Keratinocyte (primary cell): Measurements from ENCODE around the gene KLHL22. TPM values are rescaled to one million over a fixed set of nuclear protein-coding genes. Genes with fewer than 3 reads are reported as not detected.

Experiments used
- DNase-seq: peaks from one replicate; pipeline ENCODE4 v3.0.0-alpha.2; 2011; ENCODE audit warnings: low read depth, missing footprints, low spot score
- FAIRE-seq: peaks from 2 replicates; lab custom pipeline; 2011; peaks lifted over from hg19 to GRCh38; lab: Jason Lieb, UNC
- H2AFZ ChIP-seq: 2 replicates; pipeline ENCODE4 v1.6.0; 2012; ENCODE audit warnings: low read length, control low read depth, inconsistent platforms; ENCODE audit not compliant: control insufficient read depth
- H3K27ac ChIP-seq: 2 replicates; pipeline ENCODE4 v1.5.1; 2011; ENCODE audit warnings: low read length; ENCODE audit not compliant: control insufficient read depth, insufficient read depth
- H3K27me3 ChIP-seq: 3 replicates; pipeline ENCODE4 v1.6.0; 2011; ENCODE audit warnings: low read length; ENCODE audit not compliant: control insufficient read depth, insufficient read depth; ENCODE audit errors: extremely low read depth
- H3K36me3 ChIP-seq, 2 experiments: 2 replicates in 1 of 2; 3 replicates in 1 of 2; pipeline ENCODE4 v1.5.1; 2011; ENCODE audit warnings: low read length in 2 of 2, mild to moderate bottlenecking in 1 of 2; ENCODE audit not compliant: control insufficient read depth in 2 of 2, insufficient read depth in 2 of 2; ENCODE audit errors: extremely low read depth in 1 of 2
- H3K4me1 ChIP-seq: 3 replicates; pipeline ENCODE4 v1.5.1; 2011; ENCODE audit warnings: low read length; ENCODE audit not compliant: control insufficient read depth, insufficient read depth; ENCODE audit errors: extremely low read depth
- H3K4me2 ChIP-seq: 3 replicates; pipeline ENCODE4 v1.6.0; 2011; ENCODE audit warnings: low read depth, low read length; ENCODE audit not compliant: control insufficient read depth, insufficient read depth; ENCODE audit errors: extremely low read depth
- H3K4me3 ChIP-seq, 3 experiments: fragments of 200-600 bp in 1 of 3; sonication (generic) in 1 of 3; 2 replicates in 2 of 3; 3 replicates in 1 of 3; pipeline ENCODE4 v1.5.1; 2011 to 2016; ENCODE audit warnings: low read length in 3 of 3, mild to moderate bottlenecking in 3 of 3, control low read depth in 2 of 3, inconsistent platforms in 1 of 3, low read depth in 1 of 3, mixed read lengths in 1 of 3, mixed run types in 1 of 3, moderate library complexity in 1 of 3; ENCODE audit not compliant: control insufficient read depth in 2 of 3, insufficient read depth in 2 of 3; ENCODE audit errors: extremely low read depth in 1 of 3
- H3K79me2 ChIP-seq: 2 replicates; pipeline ENCODE4 v1.6.0; 2012; ENCODE audit warnings: low read length; ENCODE audit not compliant: control insufficient read depth, insufficient read depth
- H3K9ac ChIP-seq: 3 replicates; pipeline ENCODE4 v1.6.0; 2011; ENCODE audit warnings: low read length; ENCODE audit not compliant: control insufficient read depth, insufficient read depth; ENCODE audit errors: extremely low read depth
- H3K9me1 ChIP-seq: 3 replicates; pipeline ENCODE4 v1.6.0; 2011; ENCODE audit warnings: low read length; ENCODE audit not compliant: control insufficient read depth, insufficient read depth; ENCODE audit errors: extremely low read depth
- H3K9me3 ChIP-seq: 2 replicates; pipeline ENCODE4 v1.5.1; 2012; ENCODE audit warnings: low read depth, low read length; ENCODE audit not compliant: control insufficient read depth
- H4K20me1 ChIP-seq: 3 replicates; pipeline ENCODE4 v1.6.0; 2011; ENCODE audit warnings: low read length; ENCODE audit not compliant: control insufficient read depth, insufficient read depth; ENCODE audit errors: extremely low read depth
- CTCF ChIP-seq, 3 experiments: IDR thresholded peaks in 1 of 3; conservative IDR thresholded peaks in 1 of 3; optimal IDR thresholded peaks in 1 of 3; 2 replicates in 2 of 3; 3 replicates in 1 of 3; pipeline versions ENCODE3 to v1.5.1; 2011; ENCODE audit warnings: low read length in 3 of 3, mild to moderate bottlenecking in 3 of 3, moderate library complexity in 2 of 3, control low read depth in 1 of 3, inconsistent platforms in 1 of 3; ENCODE audit not compliant: insufficient read depth in 2 of 3; ENCODE audit errors: extremely low read depth in 1 of 3
- EZH2 ChIP-seq: IDR thresholded peaks from one replicate; pipeline ENCODE4 v1.6.1; 2012; ENCODE audit warnings: inconsistent platforms, mild to moderate bottlenecking, low read length, moderate library complexity
- dilution Hi-C: fragments of 300-500 bp; cut with MboI; formaldehyde crosslinking; loops from one replicate; pipeline ENCODE4 v1.7.0; 2020; ENCODE audit warnings: low sequenced_read_pairs; ENCODE audit not compliant: extremely low pct_ligation_motif_present
- polyA plus RNA-seq, 5 experiments: library from polyadenylated mRNA; depleted of rRNA in 3 of 5; stranded (reverse) in 3 of 5; stranded (forward) in 1 of 5; unstranded in 1 of 5; fragments of >200 nt; gene quantifications; 1 replicate in 1 of 5; 2 replicates in 3 of 5; 3 replicates in 1 of 5; pipeline versions ENCODE4 v1.2.1 to v1.2.3, GENCODE V29; 2011 to 2012; ENCODE audit warnings: missing spikeins in 2 of 5, low read depth in 1 of 5, low replicate concordance in 1 of 5

Gene KLHL22
- polyA plus RNA-seq, 1 donor (not counting 4 experiments of a cell fraction or from before 2014, with no cell fraction given): 9.3 TPM

DNA sequence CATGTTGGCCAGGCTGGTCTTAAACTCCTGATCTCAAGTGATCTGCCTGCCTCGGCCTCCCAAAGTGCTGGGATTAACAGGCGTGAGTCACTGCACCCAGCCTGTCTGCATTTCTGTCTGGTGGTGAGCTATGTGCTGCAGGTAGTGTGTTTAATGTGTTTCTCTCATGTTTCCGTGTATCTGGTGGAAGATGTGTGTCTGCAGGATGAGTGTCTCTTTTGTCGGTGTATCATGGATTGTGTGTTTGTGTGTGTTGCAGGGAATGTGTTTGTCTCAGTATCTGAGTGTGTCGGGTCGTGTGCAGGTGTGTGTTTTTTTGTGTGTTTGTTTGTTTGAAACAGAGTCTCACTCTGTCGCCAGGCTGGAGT lies 74.1 kb downstream of the KLHL22 start:
- DNase-seq: no peak

GRCh38 chr22:20420157-20420842 lies 75.3 kb downstream of the KLHL22 start:
- H3K79me2 ChIP-seq: no peaks in the 10 kb centered on the region
- no peaks in the 10 kb centered on the region for H3K4me1 ChIP-seq
- H3K9me1 ChIP-seq: no peaks in the 10 kb centered on the region
- DNase-seq (no peak), FAIRE-seq (no peak)
- no peak overlapping the region for H3K27ac ChIP-seq
- H4K20me1 ChIP-seq: no peaks in the 10 kb centered on the region
- no peak overlapping the region for H3K9ac ChIP-seq
- H2AFZ ChIP-seq: no peak overlapping the region
- dilution Hi-C loops: no loop called here
- H3K4me3 ChIP-seq: no peak overlapping the region
- H3K4me2 ChIP-seq: no peak overlapping the region
- H3K27me3 ChIP-seq: peaks cover 16% of the 10 kb centered on the region
- H3K9me3 ChIP-seq: no peaks in the 10 kb centered on the region
- TF ChIP-seq EZH2: no peak
- TF ChIP-seq CTCF (optimal IDR thresholded peaks at IDR 0.05 in 1 of 3, IDR thresholded peaks at IDR 0.05 in 1 of 3, conservative IDR thresholded peaks at IDR 0.05 in 1 of 3; ENCODE audit: extremely low read depth in 1 of 3, insufficient read depth in 2 of 3, low read length in 3 of 3): no peak
- H3K36me3 ChIP-seq: no peaks in the 10 kb centered on the region

More for the DNA sequence above, 74.1 kb downstream of the KLHL22 start:
- no peaks in the 10 kb centered on the region for H3K9me3 ChIP-seq
- no peak for FAIRE-seq
- H3K9me1 ChIP-seq: no peaks in the 10 kb centered on the region
- H3K36me3 ChIP-seq: no peaks in the 10 kb centered on the region
- H3K4me3 ChIP-seq: no peak overlapping the region
- no peak overlapping the region for H2AFZ ChIP-seq
- no peaks in the 10 kb centered on the region for H4K20me1 ChIP-seq
- dilution Hi-C loops: no loop called here
- H3K27ac ChIP-seq: no peak overlapping the region
- H3K9ac ChIP-seq: no peak overlapping the region
- H3K4me1 ChIP-seq: peaks cover 5% of the 10 kb centered on the region
- no peak overlapping the region for H3K4me2 ChIP-seq
- TF ChIP-seq CTCF (optimal IDR thresholded peaks at IDR 0.05 in 1 of 3, IDR thresholded peaks at IDR 0.05 in 1 of 3, conservative IDR thresholded peaks at IDR 0.05 in 1 of 3; ENCODE audit: extremely low read depth in 1 of 3, insufficient read depth in 2 of 3, low read length in 3 of 3): no peak
- no peak for TF ChIP-seq EZH2
- H3K27me3 ChIP-seq: peaks cover 25% of the 10 kb centered on the region
- H3K79me2 ChIP-seq: no peaks in the 10 kb centered on the region
